Stimulated activated CD8-positive, alpha-beta memory T cell treated with anti-CD3 and anti-CD28 coated beads, Interleukin-7, amount 100 ng/mL, for 24 hours (primary cell): ENCODE measurements around the gene CACTIN.
"Not testable (repeated sequence)": the region's sequence is repeated elsewhere in the genome, so short reads cannot be mapped to it uniquely, and the experiment has no call there.

Experiments
- DNase-seq: peaks from one replicate; pipeline ENCODE4 v3.0.0-alpha.2; 2020; ENCODE audit warnings: low read depth

The CACTIN gene

DNA sequence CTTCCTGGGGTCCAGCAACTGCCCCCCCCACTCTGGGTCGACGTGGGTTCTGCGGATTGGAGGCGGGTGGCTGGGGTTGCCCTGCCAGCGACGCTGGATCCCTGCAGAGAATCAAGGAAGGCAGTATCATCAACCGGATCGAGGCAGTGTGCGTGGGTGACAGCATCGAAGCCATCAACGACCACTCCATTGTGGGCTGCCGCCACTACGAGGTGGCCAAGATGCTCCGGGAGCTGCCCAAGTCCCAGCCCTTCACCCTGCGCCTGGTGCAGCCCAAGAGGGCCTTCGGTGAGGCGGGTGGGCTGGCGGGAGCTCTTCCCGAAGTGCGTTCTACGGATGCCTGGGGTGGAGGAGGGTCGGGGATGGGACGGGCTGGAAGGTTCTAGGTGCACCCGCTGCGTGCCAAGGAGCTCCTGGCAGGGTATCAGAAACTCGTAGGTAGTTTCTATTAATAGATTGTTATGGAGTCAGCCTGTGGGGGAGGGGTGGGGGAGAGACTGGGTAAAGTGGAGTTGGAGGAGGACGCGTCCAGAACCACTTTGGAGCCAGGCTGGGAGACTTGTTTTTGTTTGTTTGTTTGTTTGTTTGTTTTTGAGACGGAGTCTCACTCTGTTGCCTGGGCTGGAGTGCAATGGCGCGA is 39.8 kb downstream of the CACTIN start:
- DNase-seq: no peak

DNA sequence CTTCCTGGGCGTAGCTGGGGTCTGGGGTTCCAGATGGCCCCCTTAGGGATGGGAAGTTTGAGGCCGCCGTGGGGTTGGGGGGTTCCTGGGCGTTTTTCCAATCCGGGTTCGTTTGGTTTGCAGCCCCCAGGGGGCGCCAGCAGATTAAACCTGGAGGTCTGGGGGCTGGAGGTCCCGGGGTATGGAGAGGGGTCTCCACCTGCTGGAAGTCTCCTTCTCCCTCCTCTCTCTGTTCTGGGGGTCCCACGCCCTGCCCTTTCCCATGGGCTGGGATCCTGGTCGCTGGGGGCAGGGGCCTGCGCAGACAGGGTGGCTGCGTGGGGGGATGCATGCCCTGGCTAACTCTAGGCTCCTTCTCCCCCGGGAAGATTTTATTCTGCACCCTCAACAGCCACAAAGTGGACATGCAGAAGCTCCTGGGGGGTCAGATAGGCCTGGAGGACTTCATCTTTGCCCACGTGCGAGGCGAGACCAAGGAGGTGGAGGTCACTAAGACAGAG is 40.4 kb downstream of the CACTIN start:
- DNase-seq: no peak

DNA sequence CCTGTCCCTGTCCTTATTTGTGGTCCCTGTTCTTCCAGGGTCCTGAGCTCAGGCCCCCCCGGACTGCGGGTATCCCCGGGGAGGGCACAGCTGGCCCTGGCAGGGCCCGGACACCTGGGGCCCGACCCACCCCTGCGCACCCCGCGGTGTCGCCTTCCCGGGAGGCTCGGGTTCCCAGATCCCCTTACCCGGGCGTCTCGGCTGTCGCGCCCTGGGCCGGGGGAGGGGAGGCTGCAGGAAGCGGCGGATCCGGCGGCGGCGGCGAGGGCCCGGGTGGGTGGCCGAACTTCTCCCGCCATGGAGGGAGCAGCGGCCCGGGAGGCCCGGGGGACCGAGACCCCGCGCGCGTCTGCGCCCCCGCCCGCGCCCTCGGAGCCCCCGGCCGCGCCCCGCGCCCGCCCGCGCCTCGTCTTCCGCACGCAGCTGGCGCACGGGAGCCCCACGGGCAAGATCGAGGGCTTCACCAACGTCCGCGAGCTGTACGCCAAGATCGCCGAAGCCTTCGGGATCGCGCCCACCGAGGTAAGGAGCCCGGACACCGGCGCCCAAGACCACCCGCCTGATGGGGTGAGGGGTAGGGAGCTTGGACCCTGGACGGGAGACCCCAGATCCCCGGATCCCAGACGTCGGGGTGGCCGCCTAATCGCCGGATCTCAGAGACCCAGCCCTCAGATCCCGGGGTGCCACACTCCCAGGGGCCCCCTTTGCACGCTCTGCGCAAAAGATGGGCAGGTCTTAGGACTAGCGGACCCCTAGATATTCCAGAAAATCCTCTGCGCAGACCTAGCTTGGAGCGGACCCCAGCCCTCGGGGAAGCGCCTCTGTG is 41.1 kb downstream of the CACTIN start, which contains the start of gene GIPC3:
TSS of gene GIPC3 (plus strand) at position 178 of the 826 bp plus-strand sequence. CDS start at position 298, 120 bp downstream.
- no peak for DNase-seq

DNA sequence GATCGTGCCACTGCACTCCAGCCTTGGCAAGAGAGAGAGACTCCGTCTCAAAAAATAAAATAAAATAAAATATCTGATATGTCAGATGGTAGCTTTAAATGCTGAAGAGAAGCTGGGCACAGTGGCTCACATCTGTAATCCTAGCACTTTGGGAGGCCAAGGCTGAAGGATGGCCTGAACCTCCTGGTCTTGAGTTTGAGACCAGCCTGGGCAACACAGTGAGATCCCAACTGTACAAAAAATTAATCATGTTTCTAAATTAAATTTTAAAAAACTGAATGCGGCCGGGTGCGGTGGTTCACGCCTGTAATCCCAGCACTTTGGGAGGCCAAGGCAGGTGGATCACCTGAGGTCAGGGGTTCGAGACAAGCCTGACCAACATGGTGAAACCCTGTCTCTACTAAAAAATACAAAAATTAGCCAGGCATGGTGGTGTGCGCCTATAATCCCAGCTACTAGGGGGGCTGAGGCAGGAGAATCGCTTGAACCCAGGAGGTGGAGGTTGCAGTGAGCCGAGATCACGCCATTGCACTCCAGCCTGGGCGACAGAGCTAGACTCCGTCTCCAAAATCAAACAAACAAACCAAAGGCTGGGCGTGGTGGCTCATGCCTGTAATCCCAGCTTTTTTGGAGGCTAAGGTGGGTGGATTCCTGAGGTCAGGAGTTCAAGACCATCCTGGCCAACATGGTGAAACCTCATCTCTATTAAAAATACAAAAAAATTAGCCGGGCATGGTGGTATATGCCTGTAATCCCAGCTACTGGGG is 42.4 kb downstream of the CACTIN start:
- DNase-seq: not testable (repeated sequence)

DNA sequence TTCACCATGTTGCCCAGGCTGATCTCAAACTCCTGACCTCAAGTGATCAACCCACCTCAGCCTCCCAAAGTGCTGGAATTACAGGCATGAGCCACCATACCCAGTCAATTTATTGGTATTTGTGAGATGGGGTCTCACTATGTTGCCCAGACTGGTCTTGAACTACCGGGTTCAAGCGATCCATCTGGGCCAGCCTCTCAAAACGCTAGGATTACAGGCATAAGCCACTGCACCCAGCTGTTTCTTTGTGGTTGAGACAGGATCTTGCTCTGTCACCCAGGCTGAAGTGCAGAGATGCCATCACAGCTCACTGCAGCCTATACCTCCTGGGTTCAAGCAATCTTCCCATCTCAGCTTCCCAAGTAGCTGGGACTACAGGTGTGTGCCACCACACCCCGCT is 44.8 kb downstream of the CACTIN start:
- not testable (repeated sequence) for DNase-seq

DNA sequence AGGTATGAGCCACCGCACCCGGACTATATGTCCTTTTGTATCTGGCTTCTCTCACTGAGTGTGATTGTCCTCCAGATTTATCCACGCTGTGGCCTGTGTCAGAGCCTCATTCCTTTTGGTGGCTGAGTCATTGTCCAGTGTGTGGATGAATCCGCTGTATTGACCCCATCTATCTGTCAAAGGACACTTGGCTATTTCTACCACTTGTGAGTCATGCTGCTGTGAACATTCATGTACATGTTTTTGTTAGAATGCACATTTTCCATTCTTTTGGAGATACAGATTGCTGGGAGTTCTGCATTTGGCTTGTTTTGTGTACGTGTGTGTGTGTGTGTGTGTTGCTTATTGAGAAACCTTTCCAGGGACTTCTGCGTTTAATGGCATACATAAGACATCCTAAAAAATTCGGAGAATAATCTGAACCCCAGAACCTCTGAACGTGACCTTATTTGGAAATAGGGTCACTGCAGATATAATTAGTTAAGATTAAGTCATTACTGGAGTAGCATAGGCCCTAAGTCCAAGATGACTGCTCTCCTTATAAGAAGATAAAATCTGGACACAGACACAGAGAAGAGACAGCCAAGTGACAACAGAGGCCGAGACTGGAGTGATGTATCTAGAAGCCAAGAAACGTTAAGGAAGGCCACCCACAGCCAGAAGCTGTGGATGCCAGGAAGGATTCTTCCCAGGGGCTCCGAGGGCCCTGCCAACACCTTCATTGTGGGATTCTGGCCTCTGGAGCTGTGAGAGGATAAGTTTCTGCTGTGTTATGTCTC is 46.2 kb downstream of the CACTIN start:
- no peak for DNase-seq

DNA sequence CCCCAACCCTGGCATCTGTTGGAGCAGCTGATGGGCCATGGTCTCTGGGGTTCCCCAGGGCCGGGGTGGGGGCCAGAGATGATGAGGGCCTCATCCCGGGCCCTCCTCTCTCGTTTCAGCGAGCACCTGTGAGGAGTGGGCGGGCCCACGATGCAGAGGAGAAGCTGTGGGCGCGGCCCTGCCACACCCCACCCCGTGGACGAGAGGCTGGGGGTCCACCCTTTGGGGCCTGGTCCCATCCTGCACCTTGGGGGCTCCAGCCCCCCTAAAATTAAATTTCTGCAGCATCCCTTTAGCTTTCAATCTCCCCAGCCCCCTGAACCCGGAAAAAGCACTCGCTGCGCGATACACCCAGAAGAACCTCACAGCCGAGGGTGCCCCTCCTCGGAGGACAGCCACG is 48.2 kb downstream of the CACTIN start:
- no peak for DNase-seq

DNA sequence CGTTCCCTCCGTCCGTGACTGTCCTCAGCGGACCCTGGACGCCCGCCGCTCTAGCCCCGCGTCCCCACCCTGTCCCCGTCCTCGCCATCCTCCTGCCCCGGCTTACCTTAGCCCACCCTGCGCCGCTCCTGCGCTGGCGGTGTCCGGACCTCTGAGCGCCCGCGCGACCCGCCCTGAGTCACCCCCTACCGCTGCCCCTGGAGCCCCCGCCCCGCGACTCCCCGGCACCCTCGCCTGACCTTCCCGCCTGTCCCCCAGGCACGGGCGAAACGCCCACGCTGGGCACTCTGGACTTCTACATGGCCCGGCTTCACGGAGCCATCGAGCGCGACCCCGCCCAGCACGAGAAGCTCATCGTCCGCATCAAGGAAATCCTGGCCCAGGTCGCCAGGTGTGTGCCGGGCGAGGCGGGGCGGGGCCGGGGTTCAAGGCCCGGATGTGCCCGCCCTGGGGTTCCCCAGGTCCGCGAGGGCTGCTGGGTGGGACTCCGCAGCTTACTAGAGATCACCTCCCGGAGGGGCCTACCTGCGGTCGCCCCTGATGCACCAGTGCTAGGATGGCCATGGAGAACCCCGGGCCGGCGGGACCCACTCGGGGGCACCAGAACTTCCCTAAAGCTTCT is 48.8 kb downstream of the CACTIN start:
- DNase-seq: no peak

DNA sequence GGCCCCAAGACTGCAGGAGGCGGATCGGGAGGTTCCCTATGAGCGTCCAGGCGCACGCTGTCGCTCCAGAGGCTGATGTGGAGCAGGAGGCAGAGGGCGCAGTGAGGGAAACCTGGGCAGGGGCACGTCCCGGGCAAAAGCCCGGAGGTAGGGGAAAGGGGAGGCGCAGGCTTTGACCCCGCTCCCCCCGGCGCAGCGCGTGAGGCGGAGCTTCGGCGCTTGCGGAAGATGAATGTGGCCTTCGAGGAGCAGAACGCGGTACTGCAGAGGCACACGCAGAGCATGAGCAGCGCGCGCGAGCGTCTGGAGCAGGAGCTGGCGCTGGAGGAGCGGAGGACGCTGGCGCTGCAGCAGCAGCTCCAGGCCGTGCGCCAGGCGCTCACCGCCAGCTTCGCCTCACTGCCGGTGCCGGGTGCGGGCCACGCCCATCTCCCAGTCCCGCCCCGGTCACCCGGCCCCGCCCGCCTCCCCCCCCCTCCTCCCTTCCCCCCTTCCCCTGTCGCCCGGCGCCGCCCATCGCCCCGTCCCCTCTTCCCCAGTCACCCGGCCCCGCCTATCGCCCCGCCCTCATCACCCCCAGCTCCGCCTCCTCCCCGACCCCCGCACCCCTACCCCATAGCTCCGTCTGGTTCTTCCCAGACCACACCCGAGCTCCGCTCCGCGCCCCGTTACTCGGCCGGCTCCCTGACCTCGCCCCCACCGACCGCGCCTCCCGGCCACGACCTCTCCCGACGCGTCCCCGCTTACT is 49.7 kb downstream of the CACTIN start:
- no peak for DNase-seq

DNA sequence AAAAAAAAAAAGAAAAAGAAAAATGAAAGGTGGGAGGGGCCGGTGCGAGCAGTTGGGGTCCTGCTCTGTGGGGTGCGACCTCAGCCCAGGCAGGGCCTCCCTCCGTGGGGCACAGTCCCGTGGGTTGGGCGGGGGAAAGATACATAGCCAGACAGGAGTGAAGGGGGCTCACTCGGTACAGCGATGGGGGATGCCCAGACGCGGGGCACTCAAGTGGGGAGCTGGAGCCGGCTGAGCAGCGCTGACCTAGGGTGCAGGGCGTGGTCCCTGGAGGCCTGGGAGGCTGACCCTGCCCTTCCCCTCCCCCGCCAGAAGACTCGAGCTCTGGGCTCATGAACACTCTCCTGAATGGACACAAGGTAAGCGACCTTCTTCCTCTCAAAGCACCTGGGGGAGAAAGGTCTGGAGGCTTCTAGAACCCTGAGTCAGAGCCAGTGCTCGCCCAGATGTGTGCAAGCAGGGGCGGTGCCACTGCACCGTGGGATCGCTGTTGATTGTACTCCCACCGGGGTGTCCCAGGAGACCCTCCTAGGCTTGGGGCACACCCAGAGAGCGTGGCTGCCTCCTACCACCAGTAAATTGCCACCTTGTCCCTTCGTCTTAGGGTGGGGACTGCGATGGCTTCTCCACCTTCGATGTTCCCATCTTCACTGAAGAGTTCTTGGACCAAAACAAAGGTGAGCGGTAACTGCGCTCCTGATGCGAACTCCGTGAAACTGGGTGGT is 50.5 kb downstream of the CACTIN start:
- DNase-seq: no peak

DNA sequence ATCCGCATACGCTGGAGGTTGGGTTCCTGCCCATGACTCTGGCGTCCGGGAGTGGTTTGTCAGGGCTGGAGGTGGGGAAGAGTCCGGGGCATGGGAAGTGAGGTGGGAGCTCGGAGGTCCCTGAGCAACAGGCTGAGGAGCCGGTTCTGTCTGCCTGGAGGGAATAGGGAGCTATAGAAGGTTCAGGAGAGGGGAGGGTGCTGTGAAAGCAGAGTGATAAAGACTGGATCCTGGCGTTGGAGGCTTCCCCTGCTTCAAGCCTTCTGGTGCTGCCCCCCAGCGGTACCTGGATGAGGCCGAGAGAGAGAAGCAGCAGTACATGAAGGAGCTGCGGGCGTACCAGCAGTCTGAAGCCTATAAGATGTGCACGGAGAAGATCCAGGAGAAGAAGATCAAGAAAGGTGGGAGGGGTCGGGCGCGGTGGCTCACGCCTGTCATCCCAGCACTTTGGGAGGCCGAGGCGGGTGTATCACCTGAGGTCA is 51.3 kb downstream of the CACTIN start:
- DNase-seq: no peak

DNA sequence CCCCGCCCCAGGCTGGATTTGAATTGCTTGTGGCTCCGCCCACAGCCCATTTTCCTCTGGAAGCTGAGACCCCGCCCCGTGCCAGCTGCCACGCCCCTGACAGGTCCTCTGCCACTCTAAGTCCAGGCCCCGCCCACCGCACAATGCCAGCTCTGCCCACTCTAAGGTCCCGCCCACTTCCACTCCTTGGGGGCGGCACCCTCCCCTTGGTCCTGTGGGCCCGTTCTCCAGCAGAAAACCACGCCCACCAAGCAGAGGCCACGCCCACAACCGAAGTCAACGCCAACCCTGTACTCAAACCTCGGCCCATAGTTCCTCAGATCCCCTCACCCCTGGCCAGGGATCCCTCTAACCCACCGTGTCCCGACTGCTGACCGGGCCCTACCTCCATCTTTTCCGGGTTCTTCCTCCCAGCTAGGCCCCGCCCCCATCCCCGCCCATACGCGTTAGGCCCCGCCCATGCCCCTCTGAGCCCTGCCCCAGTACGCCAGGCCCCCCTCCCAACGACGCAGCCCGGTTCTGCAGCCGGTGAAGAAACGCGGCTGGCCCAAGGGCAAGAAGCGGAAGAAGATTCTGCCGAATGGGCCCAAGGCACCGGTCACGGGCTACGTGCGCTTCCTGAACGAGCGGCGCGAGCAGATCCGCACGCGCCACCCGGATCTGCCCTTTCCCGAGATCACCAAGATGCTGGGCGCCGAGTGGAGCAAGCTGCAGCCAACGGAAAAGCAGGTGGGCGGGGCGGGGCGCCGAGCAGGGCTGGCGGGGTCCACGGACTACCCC is 52.5 kb downstream of the CACTIN start:
- DNase-seq: peak; percentile 64

DNA sequence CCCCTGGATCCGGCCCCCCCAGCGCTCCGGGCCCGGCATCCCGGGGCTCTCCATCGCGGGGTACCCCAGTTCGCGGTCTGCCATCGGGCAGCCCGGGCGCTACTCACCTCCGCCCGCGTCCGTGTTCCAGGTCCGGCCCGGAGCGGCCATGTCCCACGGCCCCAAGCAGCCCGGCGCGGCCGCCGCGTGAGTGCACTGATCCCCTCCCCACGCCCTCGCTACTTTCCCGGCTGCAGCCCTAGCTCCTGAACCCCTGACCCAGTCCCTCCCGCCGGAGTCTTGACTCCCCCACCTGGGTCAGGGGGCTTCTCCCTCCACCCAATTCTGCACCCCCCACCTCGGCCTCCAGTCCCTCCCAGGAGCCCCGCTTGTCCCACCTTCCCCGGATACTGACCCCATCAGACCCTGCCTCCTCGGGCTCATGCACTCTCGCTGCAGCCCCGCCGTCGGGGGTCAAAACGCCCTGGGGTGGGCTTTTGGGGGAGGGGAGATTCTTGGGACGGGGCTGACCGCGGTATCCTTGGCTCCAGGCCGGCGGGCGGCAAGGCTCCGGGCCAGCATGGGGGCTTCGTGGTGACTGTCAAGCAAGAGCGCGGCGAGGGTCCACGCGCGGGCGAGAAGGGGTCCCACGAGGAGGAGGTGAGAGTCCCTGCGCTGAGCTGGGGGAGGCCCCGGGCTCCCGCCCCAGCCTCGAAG is 53.3 kb downstream of the CACTIN start:
- DNase-seq: no peak

DNA sequence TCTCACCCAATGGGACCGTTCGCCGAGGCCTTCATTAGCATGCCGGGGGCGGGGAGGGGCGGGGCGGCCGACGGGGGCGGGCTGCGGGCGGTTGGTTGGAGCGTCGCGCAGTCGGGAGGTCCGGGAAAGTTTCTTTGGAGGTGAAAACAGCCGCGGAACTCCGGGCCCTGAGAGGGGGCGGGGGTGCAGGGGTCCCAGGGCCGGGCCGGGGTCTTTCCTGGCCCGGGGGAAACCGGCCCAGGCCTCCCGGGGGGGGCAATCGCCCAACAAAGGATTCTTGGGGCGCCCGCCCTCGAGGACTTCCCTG is 53.8 kb downstream of the CACTIN start, which contains the start of gene HMG20B:
TSS of gene HMG20B (plus strand) at position 90 of the 307 bp plus-strand sequence. CDS start 366 bp downstream, outside the sequence.
- no peak for DNase-seq

DNA sequence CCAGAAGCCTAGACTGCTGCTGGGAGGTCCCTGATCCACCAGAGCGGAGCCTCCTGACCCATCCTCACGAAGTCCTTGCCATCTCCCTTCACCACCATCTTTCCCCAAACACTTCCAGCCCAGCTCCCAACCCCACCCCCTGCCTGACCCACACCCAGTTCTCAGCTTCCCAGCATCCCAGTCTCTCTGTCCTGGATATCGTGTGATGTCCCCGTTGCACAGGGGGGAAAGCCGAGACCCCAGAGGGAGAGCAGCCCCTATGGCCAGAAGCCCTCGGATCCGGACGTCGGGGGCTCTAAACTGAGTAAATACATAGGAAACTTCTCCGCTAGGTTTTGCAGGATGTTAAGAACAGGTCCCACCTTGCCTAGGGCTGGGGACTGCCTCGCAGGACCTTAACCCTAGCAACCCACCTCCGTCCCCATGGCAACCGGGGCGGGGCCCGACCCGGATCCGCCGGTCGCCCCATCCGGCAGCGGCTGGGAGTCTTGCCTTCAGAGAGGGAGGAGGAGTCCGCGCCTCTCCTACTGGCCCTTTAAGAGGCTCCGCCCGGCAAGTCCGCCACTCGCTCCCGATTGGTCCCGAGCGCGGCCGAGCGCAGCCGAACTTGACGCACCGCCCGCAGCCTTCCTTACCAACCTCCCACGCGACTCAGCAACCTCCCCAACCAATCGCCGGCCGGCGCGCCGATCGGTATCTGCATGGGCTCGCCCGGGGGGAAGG is 54.3 kb downstream of the CACTIN start:
- DNase-seq: peak; percentile 98

DNA sequence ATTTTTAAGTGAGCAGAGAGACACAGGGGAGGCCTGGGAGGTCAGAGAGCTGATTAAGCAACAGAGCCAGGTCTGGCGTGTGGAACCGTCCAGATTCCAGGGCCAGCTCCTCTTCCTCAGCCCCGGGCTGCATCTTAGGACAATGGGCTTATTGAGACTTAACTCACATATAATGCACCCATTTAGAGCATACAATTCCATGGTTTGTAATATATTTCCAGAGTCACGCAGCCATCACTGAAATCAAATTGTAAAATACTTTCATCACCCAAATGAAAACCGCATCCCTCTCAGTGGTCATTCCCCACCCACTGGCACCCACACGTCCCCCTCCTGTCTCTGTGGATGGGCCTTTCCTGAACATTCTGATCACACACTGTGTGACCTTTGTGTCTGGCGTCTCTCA is 56.0 kb downstream of the CACTIN start:
- DNase-seq: no peak

DNA sequence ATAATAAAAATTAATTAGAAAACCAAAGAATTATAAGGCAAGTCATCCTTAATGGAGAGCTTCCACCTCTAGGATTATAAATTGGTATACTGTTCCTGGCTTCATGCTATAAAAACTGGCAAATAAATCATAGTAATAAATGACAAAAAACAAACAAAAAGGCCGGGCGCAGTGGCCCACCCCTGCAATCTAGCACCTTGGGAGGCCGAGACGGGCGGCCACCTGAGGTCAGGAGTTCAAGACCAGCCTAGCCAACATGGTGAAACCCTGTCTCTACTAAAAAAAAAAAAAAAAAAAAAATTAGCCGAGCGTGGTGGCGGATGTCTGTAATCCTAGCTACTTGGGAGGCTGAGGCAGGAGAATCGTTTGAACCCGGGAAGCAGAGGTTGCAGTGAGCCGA is 56.5 kb downstream of the CACTIN start:
- DNase-seq: not testable (repeated sequence)

DNA sequence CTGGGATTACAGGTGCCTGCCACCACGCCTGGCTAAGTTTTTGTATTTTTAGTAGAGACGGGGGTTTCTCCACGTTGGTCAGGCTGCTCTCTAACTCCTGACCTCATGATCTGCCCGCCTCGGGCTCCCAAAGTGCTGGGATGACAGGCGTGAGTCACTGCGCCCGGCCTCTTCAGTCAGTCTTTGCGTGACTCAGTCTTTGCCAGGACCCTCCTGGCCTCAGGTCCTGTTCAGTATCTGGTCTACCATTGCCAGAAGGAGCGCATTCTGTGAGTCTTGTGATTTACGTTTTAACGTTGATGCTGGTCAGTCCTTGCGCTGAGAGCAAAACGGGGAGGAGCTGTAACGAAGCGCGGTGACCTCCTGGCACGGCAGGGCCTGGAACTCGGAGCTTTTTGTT is 61.5 kb downstream of the CACTIN start:
- no peak for DNase-seq
